Midbrain (tissue), 1 donor: ENCODE measurements around the gene LY6G5B.
"Not testable (repeated sequence)": the region's sequence is repeated elsewhere in the genome, so short reads cannot be mapped to it uniquely, and the experiment has no call there.

Source experiments
- DNase-seq: peaks from one replicate; lab custom pipeline; 2025; lab: John Stamatoyannopoulos, UW

LY6G5B gene

DNA sequence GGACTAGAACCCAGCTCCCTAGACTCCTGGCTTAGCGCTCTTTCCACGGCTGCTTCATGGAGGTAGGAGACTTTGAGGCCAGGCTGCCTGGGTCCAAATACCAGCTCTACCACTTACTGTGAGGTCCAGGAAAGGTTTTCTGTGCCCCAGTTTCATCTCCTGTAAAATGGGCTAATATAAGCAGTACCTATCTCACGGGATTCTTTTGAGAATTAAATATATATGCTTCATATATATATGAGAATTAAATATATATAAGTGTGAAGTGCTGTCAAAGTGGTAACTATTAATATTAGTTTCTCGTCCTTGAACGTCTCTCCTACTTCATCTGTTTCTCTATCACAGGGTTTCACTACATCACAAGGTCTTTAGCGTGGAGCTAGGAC is 21.3 kb downstream of the LY6G5B start:
- no peak for DNase-seq

DNA sequence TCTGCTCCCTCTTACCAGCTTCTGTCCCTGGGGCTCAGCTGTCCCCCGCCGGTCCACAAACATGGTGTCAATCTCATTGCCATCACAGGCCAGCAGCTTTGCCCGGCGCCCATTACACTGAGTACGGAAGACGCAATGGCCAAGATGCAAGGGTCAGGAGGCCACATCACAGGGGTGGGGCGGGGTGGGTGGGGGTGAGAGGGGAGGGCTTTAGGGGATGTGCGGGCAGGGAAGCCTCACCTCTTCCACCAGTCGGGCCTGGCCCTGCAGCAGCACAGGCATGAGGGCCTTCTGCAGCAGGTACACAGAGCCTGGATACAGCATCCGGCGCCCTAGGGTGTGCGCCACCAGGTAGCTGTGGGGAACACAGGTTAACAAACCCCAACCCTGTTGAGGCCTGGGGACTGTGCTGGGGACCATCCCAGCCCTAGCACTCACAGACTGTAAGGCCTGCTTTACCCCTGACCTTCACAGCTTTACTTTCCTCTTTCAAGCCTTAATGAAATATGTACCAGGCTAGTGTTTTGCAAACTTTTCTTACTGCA is 21.9 kb downstream of the LY6G5B start:
- DNase-seq: no peak

DNA sequence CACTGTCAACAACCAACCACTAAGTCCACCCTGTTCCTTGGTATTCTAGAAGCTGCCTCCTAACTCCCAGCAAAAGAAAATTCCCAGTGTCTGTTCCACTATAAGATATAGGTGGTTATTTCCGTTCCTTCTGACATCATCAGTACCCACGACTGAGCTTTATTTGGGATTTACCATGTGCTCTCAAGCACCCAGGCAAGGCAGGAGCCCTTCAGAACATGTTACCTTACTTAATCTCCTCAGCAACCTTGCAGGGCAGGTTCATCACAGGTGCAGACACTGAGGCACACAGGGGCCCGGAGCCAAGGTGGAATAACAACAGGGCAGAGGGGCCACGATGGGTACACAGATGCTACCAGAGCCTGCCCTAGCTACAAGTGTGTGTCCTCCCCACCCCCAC is 22.6 kb downstream of the LY6G5B start:
- DNase-seq: no peak

DNA sequence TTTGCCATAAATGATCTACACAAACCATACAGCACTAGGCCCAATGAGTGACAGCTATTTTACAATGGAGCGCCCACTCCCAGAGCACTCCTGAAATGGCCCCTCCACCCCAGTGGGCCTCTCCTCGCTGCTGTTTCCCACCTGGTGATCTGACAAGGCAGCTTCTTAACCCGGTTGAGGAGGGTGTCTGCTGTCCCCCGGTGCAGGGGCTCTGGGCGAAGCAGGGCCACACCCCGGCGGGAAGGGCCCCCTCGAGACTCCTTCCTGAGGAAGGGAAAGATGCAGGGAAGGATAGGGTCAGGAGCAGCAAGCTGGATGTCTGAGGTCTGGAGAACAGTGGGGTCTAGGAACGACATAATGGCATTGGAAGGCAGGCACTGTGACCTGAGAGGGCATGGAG is 23.1 kb downstream of the LY6G5B start:
- no peak for DNase-seq

DNA sequence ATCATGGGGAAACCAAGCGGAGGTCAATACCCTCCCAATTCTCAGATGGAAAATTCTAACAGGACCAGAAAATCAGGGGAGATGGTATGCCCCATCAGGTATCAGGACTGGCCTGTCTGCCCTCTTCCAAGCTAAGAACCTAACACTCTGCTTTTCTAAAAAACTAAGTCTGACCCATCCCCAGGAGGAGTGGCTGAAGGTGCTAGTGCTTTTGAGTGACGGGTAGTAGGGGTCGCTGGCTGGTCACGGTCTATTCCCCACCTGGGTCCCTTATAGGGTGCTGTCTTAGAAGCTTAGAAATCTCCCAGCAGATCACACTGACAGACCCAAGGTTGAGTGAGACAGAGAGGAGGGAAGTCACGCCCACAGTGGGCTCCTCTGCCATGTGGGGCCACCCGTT is 23.8 kb downstream of the LY6G5B start:
- no peak for DNase-seq

DNA sequence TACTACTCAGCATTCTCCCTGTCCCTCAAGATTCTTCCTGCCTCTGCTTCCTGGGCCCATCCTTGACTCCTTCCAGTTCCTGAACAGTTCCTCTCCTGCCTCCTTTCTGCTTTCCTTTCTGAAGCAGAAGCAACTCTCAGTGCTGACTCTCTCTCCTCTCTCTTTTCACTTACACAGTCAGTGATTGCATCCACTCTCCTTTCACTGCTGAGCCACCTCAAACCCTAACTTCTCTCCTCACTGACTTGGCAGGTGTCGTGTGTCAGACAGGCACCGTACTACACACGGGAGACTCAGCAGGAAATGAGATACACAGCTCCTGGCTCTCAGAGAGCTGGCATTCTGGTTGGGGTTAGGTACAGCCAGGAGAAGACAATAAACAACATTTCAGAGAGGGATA is 27.8 kb downstream of the LY6G5B start:
- no peak for DNase-seq

DNA sequence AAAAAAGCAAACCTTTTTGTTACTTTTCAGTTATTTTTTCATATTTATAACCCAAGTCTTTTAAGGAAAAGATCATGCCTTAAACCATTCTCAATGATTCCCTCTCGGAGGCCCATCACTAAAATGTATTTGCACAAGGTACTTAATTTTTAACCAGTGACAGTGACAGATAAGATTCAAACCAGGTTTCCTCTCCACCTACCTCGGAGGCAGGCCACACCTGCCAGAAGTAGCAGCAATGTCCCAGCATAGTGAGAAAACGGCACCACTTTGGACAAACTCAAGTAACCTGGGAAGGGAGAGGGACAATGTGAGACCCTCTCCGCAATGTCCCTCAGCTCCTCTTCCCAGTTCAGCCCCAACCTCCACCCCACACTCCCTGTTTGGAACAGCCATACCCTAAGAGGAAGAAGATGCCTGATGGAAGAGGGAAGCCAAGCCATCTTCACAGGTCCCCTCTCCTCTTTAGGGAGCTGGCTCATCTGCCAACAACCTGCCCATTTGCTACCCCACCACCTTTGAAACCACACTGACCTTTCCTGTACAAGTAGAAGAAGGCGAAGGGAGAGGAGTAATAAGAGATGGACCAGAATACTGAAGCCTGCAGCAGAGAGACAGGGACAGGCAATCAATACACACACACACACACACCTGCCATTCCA is 31.1 kb downstream of the LY6G5B start:
- no peak for DNase-seq

DNA sequence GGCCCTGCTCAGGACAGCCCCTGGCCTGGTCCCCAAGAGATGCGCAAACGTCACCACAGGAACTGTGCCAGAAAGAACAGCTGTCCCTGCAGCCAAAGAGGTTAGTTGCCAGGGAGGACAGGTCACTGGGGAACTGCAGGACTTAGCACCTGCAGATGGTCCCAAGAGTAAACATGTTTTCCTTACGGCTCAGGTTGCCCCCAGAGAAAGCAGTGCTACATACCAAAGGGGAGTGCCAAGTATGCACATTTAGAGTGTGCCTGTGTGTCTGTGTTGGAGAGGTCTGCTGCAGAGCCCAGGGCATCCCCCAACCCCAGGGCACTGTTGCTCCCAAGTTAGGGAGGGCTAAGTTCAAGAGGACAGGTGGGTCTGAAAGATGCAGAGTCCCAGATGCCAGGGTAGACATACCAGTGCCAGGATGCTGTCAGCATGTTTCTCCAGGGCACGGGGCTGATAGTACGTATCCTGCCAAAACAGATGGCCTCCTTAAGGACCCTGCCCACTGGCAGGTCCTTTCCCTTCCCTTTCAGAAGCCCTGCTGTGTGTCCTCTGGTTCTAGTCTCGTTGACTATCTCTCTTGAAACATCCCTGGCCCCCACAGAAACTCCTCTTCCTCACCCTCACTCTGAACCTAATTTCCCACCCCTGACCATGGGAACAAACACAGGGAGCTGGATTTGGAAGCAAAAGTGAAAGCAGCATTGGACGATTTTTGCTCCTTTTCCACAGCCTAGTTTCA is 32.1 kb downstream of the LY6G5B start:
- no peak for DNase-seq

DNA sequence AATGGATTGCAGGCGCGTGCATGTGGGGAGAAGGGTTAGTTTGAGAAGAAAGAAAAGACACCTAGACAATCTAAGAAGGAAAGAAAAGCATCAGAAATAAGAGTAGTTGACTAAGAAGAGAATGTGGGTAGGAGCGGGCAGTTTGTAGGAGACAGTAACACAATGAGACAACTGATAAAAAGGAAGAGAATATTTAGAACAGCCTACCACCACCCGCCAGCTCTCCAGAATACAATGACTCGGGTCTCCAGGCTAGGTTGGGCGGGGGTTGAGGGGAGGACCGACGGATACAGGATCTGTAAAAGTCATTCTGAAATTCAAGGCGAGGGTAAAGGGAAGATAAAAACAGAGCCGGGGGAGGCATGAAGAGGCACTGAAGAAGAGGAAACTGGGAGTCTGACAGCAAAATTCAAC is 32.6 kb downstream of the LY6G5B start:
- DNase-seq: peak; percentile 48

DNA sequence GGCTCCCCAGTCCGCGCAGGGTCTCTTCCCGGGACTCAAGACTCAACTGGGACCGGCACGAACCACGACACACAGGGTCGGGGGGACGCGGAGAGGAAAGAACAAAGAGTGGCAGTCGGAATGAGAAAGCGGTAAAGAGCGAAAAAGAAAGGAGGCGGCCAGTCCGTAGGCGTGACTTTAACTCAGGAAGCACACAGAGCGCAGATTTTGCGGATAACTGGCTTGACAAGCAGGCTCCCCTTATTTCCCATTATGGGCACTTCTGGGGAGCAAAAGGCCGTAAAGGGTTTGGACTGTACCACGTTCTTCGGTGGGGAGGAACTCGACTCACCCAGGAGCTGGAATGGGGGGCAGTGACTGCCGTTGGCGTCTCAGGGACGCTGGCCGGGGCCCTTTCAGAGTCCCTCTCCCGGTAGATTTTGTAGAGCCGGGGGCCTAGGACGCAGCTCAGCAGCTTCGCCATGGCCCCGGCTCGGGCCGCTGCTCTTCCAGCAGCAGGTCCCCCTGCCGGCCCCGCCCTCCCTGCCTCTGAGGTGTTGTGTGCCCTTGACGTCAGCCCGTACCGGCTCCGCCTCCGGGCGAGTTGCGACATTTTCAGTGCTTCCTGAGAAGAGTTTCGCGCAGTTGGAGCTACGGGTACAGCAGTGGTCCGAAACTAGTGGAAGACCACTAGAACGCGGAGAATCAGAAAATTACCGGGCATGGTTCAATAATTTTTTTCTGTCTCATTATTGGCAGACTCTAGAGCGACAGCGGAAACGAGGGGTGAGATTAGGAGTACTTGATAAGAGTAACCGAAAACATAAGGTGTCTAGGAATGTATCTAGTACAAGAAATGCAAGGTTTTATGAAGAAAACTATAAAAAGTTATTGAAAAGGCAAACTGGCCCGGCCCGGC is 33.3 kb downstream of the LY6G5B start, which contains the start of gene ABHD16A:
Gene ABHD16A, minus strand, starts transcription at position 506 of the 898 bp plus-strand sequence. Its CDS starts 43 bp downstream, at position 463.
- DNase-seq: peak; percentile 98

DNA sequence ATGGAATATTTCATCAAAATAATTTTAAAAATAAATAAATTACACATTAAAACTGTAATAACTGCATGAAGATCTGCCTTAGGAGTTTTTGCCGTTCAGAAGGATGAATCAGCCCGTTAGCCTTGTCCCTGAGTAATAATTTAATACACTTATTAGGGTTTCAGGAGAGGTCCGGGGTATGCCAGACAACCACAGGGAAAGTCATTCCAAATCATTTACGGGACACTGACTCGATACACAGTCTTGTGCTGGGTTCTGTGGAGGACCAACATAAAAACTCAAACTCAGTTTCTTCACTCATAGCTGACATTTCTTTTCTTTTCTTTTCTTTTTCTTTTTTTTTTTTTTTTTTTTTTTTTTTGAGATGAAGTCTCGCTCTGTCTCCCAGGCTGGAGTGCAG is 36.2 kb downstream of the LY6G5B start:
- no peak for DNase-seq

DNA sequence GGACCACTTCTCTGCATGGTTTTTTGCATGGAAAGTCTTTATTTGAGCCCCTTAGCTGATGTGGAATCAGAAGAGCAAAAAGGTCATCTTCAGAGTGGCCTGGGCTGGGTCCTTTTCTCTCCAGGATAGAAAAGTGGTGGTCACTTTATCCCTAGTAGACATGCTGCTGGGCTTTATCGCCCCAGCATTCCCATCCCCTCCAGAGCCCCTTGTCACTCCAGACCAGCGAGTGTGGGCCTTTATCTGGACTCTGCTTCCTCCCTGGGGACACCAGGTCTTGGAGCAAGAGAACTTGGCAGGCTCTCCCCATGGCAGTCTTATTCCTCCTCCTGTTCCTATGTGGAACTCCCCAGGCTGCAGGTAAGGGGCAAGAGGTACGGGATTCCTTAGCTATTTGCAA is 36.8 kb downstream of the LY6G5B start, which contains the start of gene LY6G6F:
Gene LY6G6F, plus strand, starts transcription at position 268 of the 400 bp plus-strand sequence. Its CDS starts 41 bp downstream, at position 309.
- DNase-seq: no peak

DNA sequence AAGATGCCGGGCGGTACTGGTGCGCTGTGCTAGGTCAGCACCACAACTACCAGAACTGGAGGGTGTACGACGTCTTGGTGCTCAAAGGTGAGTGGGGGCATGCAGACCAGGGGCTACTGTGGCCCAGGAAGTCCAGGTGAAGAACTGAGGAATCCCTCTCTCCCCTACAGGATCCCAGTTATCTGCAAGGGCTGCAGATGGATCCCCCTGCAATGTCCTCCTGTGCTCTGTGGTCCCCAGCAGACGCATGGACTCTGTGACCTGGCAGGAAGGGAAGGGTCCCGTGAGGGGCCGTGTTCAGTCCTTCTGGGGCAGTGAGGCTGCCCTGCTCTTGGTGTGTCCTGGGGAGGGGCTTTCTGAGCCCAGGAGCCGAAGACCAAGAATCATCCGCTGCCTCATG is 37.9 kb downstream of the LY6G5B start:
- no peak for DNase-seq

DNA sequence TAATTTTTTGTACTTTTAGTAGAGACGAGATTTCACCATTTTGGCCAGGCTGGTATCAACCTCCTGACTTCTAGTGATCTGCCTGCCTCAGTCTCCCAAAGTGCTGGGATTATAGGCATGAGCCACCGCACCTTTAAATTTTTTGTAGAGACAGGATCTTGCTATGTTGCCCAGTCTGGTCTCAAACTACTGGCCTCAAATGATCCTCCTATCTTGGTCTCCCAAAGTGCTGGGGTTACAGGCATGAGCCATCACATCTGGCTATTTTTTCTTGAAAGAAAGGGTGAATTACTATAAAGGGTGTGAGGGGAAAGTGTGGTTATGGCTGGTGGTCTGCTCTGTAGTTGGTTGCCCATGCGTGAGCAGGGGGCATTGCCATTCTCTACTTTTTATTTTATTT is 38.4 kb downstream of the LY6G5B start:
- no peak for DNase-seq

DNA sequence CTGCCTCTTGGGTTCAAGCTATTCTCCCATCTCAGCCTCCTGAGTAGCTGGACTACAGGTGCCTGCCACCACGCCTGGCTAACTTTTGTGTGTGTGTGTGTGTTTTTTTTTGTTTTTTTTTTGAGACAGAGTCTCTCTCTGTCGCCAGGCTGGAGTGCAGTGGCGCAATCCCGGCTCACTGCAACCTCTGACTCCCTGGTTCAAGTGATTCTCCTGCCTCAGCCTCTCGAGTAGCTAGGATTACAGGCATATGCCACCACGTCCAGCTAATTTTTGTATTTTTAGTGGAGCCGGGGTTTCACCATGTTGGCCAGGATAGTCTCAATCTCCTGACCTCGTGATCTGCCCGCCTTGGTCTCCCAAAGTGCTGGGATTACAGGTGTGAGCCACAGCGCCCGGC is 39.4 kb downstream of the LY6G5B start:
- not testable (repeated sequence) for DNase-seq

DNA sequence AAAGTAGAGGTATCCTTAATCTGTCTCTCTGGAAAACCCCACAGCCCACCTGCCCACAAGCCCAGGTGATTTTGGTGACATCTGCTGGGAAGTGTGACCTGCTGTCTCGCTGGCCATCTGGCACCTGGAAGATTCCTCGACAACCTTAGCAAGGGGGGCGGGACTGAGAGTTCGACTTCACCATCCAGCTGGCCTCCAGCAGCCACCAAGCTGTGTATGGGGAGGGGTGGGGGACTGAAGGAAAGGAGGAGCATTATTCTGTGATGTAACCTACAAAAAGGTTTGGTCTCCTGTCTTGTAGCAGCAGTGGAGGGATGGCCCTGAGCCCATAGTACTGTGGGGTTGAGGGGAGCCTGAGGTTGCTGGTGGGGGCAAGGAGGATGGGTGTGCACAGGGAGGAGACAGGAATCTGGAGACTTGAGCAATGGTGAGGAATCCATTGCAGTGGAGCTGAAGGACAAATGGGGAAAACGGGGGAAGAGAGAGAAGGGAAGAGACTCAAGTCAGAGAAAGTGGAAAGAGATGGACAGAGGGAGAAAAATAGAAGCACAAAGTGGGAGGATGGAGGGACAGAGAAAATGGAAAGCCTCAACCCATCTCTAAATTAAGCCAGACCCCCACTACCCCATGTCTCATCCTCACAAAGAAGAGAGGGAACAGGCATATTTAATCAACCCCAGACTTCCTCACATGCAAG is 40.9 kb downstream of the LY6G5B start:
- DNase-seq: no peak

DNA sequence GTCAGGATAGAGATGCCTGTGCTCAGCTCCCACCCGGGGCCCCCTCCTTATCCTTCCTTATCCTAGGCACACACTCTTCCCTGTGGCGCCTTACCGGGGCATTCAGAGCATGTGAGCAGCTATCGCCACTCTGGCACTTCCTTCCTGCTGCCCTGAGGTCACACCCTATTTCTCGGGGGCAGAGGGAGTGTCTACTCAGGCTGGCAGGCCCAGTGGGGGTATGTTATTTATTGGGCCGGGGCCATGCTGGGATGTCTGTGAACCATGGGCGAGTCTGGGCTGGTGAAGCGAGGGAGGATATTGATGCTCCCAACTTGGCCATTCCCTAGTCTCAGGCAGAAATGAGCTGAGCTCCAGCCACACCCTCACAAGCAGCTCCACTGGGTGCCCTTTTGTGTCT is 41.5 kb downstream of the LY6G5B start:
- DNase-seq: no peak

DNA sequence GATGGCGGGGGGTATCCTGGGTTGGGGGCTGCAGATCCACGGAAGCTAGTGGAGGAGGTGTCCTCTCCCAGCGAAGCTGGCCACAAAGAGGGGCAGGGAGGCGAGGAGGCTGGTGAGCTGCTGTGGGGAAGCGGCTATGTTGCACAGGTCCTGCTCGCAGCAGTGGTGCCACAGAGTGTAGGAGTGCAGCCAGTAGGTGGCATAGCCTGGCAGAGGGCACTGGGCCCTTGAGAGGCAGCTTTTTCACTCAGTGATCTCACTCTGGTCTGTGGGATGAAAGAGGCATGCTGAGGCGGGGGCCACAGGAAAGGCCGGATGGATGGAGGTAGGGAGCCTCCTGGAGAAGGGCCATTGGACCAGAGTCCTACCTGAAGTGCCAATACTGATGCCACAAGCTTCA is 42.5 kb downstream of the LY6G5B start:
- no peak for DNase-seq

DNA sequence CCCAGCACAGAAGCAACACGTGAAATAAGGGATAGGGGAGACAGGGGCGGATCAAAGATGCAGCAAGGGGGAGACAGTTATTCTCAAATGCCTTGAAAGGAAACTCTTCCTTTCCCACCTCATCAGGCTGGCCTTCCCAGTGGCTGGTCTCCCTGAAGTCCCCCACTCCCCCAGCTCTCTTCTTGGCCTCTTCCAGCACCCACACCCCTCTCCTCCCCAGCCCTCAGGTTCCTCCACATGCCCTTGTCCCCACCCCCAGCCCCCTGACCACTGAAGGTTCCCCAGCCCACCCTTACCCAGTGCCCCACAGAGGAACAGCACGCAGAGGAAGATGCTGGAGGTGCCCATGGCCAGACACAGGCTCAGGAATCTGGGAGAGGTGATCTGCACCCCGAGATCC is 43.7 kb downstream of the LY6G5B start:
- DNase-seq: no peak

DNA sequence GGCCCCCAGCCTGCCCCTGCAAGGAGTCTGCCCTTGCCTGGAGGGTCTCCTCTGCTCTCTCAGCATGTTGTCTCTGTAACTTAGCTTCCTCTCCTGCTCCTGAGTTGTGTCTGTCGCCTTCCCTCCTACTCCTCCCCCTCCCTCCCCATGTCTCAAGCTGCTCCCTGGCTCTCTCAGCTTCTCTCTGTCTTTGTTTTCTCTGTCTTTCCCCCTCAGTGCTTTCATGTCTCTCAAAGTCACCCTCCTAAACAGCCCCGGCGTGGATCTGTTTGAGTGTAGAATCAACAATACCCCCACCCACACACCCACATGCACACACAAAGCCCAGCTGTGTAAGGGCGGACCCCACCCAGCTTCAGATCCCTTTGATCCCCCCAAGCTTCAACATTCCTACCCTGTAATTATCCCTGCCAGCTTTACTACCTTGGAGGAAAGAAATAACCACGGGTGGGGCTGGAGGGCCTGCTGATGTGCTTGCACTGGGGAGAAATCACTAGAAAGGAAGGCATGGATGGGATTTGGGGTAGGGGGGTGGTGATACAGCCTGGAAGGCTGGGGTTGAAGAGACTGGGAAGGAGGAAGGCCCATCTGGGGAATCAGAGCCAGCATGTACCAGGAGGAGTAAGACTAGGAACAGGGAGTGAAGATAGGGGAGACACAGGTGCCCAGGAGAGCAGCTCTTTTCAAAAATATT is 44.4 kb downstream of the LY6G5B start:
- DNase-seq: no peak
